ENCODE measurements around the gene KRT35.
"Not testable (repeated sequence)": the region's sequence is repeated elsewhere in the genome, so short reads cannot be mapped to it uniquely, and the experiment has no call there.

The KRT35 gene

GRCh38 chr17:41451154-41451728, 29.7 kb downstream of the KRT35 start:
- no peak for FAIRE-seq

- no peak for FAIRE-seq
Observed at GRCh38 chr17:41449008-41449407, 31.9 kb downstream of the KRT35 start.

- no peak for FAIRE-seq
Observed at GRCh38 chr17:41448506-41448905, 32.4 kb downstream of the KRT35 start.

GRCh38 chr17:41446806-41447205, 34.1 kb downstream of the KRT35 start:
- FAIRE-seq = no peak

GRCh38 chr17:41444640-41445039, 36.3 kb downstream of the KRT35 start:
- FAIRE-seq = no peak

GRCh38 chr17:41444186-41444585, 36.8 kb downstream of the KRT35 start:
- no peak for FAIRE-seq

- no peak for FAIRE-seq
Observed at GRCh38 chr17:41442739-41443138, 38.2 kb downstream of the KRT35 start.

GRCh38 chr17:41440531-41441033, 40.4 kb downstream of the KRT35 start, which contains the start of gene KRT38:
KRT38 (minus strand) TSS chr17:41440983; CDS start chr17:41440921, 62 bp downstream.
- FAIRE-seq = no peak

GRCh38 chr17:41439375-41439774, 41.6 kb downstream of the KRT35 start:
- no peak for FAIRE-seq

- FAIRE-seq = no peak
Observed at GRCh38 chr17:41437769-41438168, 43.2 kb downstream of the KRT35 start.

- no peak for FAIRE-seq
Observed at GRCh38 chr17:41437254-41437653, 43.7 kb downstream of the KRT35 start.

GRCh38 chr17:41434415-41434814, 46.5 kb downstream of the KRT35 start:
- no peak for FAIRE-seq

- FAIRE-seq = no peak
Observed at GRCh38 chr17:41434005-41434404, 46.9 kb downstream of the KRT35 start.

GRCh38 chr17:41433586-41433985, 47.4 kb downstream of the KRT35 start:
- no peak for FAIRE-seq

GRCh38 chr17:41430376-41430775, 50.6 kb downstream of the KRT35 start:
- not testable (repeated sequence) for FAIRE-seq

- no peak for FAIRE-seq
Observed at GRCh38 chr17:41429667-41430066, 51.3 kb downstream of the KRT35 start.

GRCh38 chr17:41428591-41429291, 52.2 kb downstream of the KRT35 start:
- FAIRE-seq = no peak

Measured in G401.6 (cell line).